ENCODE measurements around the gene ADGRA3.
A peak's percentile ranks its signal among the peaks of the same experiment; 100 is the strongest.

DNA sequence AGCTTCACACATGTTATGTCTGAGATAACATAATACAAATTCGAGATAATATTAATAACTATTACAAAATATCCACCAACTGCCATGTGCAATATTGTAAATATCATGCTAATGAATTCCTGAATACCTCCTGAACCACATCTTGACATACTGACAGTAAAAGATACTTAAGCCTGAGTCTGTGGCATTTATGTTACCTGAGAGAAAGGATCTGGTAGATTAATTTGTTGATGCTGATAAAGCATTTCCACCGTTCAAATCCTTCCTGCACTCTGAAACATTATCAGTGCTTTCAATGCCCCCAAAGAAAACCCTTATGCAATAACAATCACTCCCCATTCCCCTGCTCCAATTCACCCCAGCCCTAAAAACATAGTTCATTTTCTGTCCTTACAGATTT is 38.8 kb upstream of the ADGRA3 start:
- TF ChIP-seq, protein P1, sequence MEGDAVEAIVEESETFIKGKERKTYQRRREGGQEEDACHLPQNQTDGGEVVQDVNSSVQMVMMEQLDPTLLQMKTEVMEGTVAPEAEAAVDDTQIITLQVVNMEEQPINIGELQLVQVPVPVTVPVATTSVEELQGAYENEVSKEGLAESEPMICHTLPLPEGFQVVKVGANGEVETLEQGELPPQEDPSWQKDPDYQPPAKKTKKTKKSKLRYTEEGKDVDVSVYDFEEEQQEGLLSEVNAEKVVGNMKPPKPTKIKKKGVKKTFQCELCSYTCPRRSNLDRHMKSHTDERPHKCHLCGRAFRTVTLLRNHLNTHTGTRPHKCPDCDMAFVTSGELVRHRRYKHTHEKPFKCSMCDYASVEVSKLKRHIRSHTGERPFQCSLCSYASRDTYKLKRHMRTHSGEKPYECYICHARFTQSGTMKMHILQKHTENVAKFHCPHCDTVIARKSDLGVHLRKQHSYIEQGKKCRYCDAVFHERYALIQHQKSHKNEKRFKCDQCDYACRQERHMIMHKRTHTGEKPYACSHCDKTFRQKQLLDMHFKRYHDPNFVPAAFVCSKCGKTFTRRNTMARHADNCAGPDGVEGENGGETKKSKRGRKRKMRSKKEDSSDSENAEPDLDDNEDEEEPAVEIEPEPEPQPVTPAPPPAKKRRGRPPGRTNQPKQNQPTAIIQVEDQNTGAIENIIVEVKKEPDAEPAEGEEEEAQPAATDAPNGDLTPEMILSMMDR (IDR thresholded peaks at IDR 0.05; ENCODE audit: poor library complexity, severe bottlenecking): no peak
- no peak for TF ChIP-seq EZH2 (IDR thresholded peaks at IDR 0.05; ENCODE audit: borderline replicate concordance, insufficient read depth, low read length, poor library complexity, severe bottlenecking)
- peak; percentile 53 for TF ChIP-seq POLR2AphosphoS5 (IDR thresholded peaks at IDR 0.05)
- no peak for TF ChIP-seq RAD21 (conservative IDR thresholded peaks at IDR 0.05)
- no peak for TF ChIP-seq TAF1 (IDR thresholded peaks at IDR 0.05; ENCODE audit: low read depth)
- TF ChIP-seq MXI1 (conservative IDR thresholded peaks at IDR 0.05; ENCODE audit: poor library complexity, severe bottlenecking): no peak
